ENCODE data around the gene SLC6A11. TPM values are rescaled to one million over a fixed set of nuclear protein-coding genes. Genes with fewer than 3 reads are reported as not detected.

The SLC6A11 gene
- total RNA-seq, 2 donors from 2014 or later, result not detected

GRCh38 chr3:10957976-10958749 is 142.1 kb downstream of the SLC6A11 start:
- DNase-seq (peak; percentile 77), ATAC-seq (peak; percentile 62 to 76)
- intact Hi-C loops (cut with DNase I), result no loop called here

DNA sequence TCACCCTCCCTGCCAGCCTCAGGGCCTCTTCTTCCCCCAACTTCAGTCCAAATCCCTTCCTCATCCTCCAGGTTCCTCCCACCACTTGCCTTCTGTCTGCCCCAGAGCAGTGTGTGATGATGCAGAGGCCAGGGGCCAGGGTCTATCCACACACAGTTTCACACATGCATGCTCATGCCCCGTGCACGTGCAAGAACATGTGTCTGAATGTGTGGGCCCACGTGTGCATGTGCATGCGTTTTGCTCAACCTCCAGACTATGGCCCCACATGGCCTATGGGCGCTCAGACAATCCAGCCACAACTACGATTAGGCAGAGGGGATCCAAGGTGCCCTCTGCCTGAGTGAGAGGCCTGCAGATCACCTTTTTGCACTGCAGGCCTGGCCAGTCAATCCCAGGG is 144.2 kb downstream of the SLC6A11 start:
- intact Hi-C loops (cut with DNase I), result no loop called here
- DNase-seq (no peak), ATAC-seq (no peak)

GRCh38 chr3:10961921-10962320 is 145.9 kb downstream of the SLC6A11 start:
- intact Hi-C loops (cut with DNase I), result no loop called here
- DNase-seq (no peak), ATAC-seq (no peak)

GRCh38 chr3:10962481-10963036 is 146.5 kb downstream of the SLC6A11 start:
- DNase-seq (no peak), ATAC-seq (no peak)
- intact Hi-C loops (cut with DNase I), result no loop called here

DNA sequence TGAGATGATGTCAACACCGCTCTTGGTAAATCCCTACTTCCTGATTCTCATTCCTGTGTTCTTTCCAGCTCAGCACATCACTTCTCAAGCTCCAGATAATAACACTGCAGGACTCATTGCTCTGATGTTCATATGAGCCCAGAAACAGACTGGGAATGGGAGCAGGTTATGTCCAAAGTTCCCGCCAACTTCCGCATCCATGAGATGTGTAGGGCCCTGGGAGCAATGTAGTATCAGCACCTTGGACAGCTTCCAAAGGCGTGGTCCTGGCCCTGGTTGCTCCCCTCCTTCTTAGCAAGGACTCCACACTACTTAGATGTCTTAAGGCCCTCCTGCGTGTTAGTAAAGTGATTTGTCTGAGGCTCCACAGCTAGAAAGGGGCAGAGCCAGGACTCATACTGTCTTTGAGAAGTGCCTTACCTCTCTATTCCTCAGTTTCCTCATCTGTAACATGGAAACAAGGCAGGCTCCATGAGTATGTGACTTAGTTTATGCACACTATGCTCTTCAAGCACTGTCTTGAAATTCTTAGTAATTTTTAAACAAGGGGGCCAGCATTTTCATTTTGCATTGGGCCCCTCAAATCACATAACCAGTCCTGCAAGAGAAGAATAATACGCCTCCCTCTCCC is 148.6 kb downstream of the SLC6A11 start:
- ATAC-seq (peak in 1 of 2 donors; percentile 24), DNase-seq (no peak)
- intact Hi-C loops (cut with DNase I), result no loop called here

- no peak for DNase-seq
- ATAC-seq, result peak in 1 of 2 donors; percentile 25
- intact Hi-C loops (cut with DNase I), result no loop called here
Measured at GRCh38 chr3:10968401-10968800, 152.4 kb downstream of the SLC6A11 start.

GRCh38 chr3:10970306-10970960 is 154.4 kb downstream of the SLC6A11 start:
- no peak for DNase-seq
- intact Hi-C loops (cut with DNase I), result no loop called here
- no peak for ATAC-seq

GRCh38 chr3:10972072-10972782 is 156.2 kb downstream of the SLC6A11 start:
- intact Hi-C loops (cut with DNase I), result no loop called here
- no peak for DNase-seq

GRCh38 chr3:10973046-10973595 is 157.1 kb downstream of the SLC6A11 start:
- DNase-seq (no peak), ATAC-seq (no peak)
- intact Hi-C loops (cut with DNase I), result no loop called here

More at GRCh38 chr3:10972072-10972782, 156.2 kb downstream of the SLC6A11 start:
- no peak for ATAC-seq

DNA sequence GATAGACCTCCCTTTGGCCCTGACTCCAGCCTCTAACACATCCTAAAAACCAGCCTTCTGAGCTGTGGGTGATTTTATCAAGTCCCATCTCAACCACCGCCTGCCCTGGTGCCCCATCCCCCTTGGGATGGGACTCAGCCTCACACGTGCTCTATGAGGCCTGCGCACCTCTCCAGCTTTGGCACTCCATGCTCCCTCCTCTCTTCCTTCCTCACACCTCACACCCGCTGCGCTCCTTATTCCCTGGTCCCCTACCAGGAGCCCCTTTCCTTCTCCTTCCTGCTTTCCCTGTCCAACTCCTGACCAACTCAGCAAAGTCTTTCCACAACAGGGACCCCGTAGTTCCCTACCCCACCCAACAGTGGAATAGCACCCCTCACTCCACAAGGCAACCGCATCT is 158.1 kb downstream of the SLC6A11 start:
- ATAC-seq (no peak), DNase-seq (no peak)
- intact Hi-C loops (cut with DNase I), result no loop called here

DNA sequence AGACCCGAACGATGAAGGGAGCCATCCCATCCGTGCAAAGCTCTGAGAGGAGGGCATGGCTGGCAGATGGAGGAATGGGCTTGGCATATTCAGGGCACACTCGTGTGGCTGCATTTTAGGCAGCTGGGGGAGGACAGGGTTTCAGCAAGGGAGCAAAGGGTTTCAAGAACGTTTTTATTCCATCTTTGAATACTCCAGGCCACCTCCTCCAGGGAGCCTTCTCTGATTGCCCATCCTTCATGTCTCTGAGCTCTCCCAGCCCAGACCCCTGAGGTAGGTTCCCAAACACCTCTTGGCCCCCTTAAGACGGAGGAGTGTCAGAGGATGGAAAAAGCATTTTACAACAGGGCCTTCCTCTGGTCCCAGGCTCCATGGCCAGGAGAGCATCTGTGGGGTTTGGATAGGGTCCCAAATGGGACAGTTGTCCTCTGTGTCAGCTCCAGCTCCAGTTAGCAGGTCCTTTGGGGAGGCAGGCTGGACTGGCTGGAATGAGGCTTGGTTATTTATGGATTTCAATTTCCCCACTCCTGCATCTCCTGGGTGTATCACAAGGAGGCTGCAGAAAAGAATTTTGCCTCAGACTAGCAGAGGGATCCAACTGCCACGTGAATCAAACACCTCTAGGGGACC is 158.8 kb downstream of the SLC6A11 start:
- DNase-seq (no peak), ATAC-seq (no peak)
- intact Hi-C loops (cut with DNase I), result no loop called here

DNA sequence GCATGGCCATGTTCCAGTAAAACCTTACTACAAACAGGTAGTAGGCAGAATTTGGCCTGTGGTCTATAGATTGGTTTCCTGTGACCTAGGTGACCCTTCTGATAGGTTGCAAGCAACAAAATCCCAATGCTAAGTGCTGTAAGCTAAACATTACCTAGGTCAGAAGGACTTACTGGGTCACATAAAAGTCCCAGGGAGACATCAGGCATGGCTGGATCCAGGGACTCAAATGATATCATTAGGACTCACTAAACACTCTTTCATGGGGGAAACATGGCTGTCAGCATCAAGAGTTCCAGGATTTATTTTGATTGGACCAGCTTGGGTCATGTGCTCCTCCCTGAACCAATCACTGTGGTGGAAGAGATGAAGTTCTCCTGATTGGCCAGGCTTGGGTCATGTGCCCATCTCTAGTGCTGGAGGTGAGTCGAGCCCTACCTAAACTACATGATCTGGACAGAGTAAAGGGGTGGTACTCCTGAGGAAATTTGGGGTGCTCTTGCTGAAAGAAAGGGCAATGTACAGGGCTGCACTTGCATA is 159.7 kb downstream of the SLC6A11 start:
- intact Hi-C loops (cut with DNase I), result no loop called here
- no peak for DNase-seq

GRCh38 chr3:10976770-10977169 is 160.7 kb downstream of the SLC6A11 start:
- intact Hi-C loops (cut with DNase I), result no loop called here
- DNase-seq (no peak), ATAC-seq (no peak)

More for the DNA sequence above, 159.7 kb downstream of the SLC6A11 start:
- ATAC-seq, result no peak

DNA sequence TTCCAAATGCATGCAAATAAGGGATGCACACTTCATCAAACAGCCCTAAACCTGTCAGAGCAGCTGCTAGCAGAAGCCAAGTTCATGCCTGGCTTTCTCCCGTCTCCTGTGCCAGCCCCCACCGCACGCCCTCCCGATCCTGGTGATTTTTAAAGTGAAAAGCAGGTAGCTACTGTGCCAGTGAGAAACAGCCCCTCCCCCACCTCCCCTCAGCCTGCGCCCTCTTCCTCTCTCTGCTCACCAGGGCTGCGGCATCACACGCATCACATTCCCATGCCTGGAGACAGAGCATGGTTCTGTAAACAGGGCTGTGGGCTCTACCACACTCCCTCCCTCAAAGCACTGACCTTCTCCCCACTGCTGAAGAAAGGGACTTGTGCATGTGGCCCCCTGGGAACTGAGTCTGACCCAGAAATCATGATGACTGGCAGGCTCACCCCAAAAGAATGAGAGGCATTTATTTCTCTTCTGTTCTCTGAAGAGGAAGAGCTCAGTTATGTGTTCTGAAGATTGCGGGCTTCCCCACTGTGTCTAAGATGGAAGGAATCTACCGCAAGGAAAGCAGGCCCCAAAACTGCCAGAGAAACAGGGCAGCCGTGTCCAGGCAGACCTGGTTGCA is 162.0 kb downstream of the SLC6A11 start:
- ATAC-seq (peak in 1 of 2 donors; percentile 28), DNase-seq (no peak)
- intact Hi-C loops (cut with DNase I), result no loop called here

GRCh38 chr3:10978956-10979355 is 162.9 kb downstream of the SLC6A11 start:
- ATAC-seq, result no peak
- intact Hi-C loops (cut with DNase I), result no loop called here
- DNase-seq, result no peak

- no peak for DNase-seq
- intact Hi-C loops (cut with DNase I), result loop anchor here in 1 of 2 donors (5.0 kb wide), 1 partner anchor 33 kb away; no protein-coding TSS in a partner anchor
Measured at GRCh38 chr3:10980312-10980711, 164.3 kb downstream of the SLC6A11 start.

DNA sequence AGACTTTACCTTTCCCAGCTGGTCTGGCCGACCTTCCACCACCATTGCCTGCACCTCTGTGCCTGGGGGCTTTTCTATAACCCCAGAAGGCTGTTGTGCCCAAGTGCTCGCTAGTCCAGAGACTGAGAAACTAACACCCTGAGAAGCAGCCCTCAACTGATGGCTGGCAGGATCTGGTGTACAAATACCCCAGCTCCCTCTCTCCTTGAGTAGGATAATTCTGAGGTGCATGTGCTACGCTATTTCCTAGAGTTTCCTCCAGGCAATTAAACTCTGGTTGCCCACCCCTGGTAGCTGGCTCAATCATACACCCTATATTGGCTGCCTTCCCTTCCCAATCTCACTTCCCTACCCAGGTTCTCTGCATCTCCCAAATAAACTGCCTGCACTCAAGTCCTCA is 165.0 kb downstream of the SLC6A11 start:
- DNase-seq, result no peak
- ATAC-seq, result no peak
- intact Hi-C loops (cut with DNase I), result loop anchor here in 1 of 2 donors (5.0 kb wide), 1 partner anchor 34 kb away; no protein-coding TSS in a partner anchor

More at GRCh38 chr3:10980312-10980711, 164.3 kb downstream of the SLC6A11 start:
- ATAC-seq, result no peak

DNA sequence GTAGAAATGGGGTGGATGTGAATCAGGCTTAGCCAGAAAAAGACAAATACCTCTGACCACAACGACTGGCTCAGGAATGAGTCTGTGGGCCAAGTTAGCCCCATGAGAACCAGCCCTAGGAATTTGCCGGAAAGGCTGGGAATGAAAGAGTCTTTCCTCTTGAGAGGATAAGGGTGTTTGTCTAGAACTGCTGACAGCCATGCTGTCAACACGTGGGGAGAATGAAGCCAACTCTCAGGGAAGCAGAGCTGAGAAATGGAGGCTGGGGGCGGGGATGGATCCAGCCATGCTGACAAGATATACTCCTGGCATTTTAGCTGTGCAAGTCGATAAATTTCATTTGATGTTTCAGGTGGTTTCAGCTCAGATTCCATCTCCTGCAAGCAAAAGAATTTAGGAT is 165.9 kb downstream of the SLC6A11 start:
- ATAC-seq, result peak; percentile 47 to 69
- intact Hi-C loops (cut with DNase I), result loop anchor here in 1 of 2 donors (5.0 kb wide), 1 partner anchor 35 kb away; no protein-coding TSS in a partner anchor
- no peak for DNase-seq
